Psoas muscle (tissue), 8 donors: ENCODE results near the gene NOXO1. TPM values are rescaled to one million over a fixed set of nuclear protein-coding genes. Genes with fewer than 3 reads are reported as not detected.
A peak's percentile ranks its signal among the peaks of the same experiment; 100 is the strongest.

Experiments used
- ATAC-seq, 4 donors: fragments of 200-7000 bp; cut with Tn5 transposase; one replicate each; pipeline ENCODE4 v1.9.1; 2020; ENCODE audit warnings: moderate library complexity in 3 of 4, mild to moderate bottlenecking in 2 of 4
- DNase-seq, 2 donors: peaks; one replicate each; pipeline ENCODE4 v3.0.0-alpha.2; 2020
- H3K27ac ChIP-seq: fragments of 200-600 bp; one replicate; pipeline ENCODE4 v1.8.0; 2022
- H3K27me3 ChIP-seq, 3 donors: fragments of 200-600 bp in 1 of 3; one replicate each; pipeline versions ENCODE4 v1.6.1 to v1.8.0; 2013 to 2022; ENCODE audit warnings: low read length in 2 of 3, mild to moderate bottlenecking in 2 of 3, moderate library complexity in 1 of 3; ENCODE audit not compliant: insufficient read depth in 3 of 3
- H3K36me3 ChIP-seq, 2 donors: fragments of 200-600 bp in 1 of 2; one replicate each; pipeline versions ENCODE4 v1.6.1 to v1.8.0; 2013 to 2022; ENCODE audit warnings: low read depth in 1 of 2, mild to moderate bottlenecking in 1 of 2, moderate library complexity in 1 of 2; ENCODE audit not compliant: insufficient read depth in 1 of 2
- H3K4me1 ChIP-seq: fragments of 200-600 bp; one replicate; pipeline ENCODE4 v1.8.0; 2022
- H3K4me3 ChIP-seq: fragments of 200-600 bp; one replicate; pipeline ENCODE4 v1.8.0; 2022; ENCODE audit warnings: mild to moderate bottlenecking
- H3K9me3 ChIP-seq: fragments of 200-600 bp; one replicate; pipeline ENCODE4 v1.8.0; 2022
- WGBS, 3 donors: extraction: QIAGEN DNeasy Blood & Tissue Kit; methylation state at CpG; one replicate each; pipeline versions ENCODE4 v1.1.6 to v1.1.7; 2013; 5-methylcytosine and 5-hydroxymethylcytosine counted together
- intact Hi-C, 2 donors: fragments of 100-400 bp; cut with DNase I; formaldehyde crosslinking; loops; one replicate each; pipeline versions ENCODE4 v1.11.0 to v1.14.2; 2022
- polyA plus RNA-seq, 3 donors: library from polyadenylated mRNA; stranded (reverse); fragments of 200-250 nt; gene quantifications; one replicate each; pipeline ENCODE4 v1.2.3, GENCODE V29; 2013
- total RNA-seq, 4 donors: library from RNA; stranded (reverse); fragmentation: NEBNext Ultra II Directional in 2 of 4; extraction: Animal tissue kit (Norgen Biotek cat#: 25700) in 2 of 4; gene quantifications; one replicate each; pipeline versions ENCODE4 v1.2.1 to v1.2.4, GENCODE V29; 2021 to 2023
- TF ChIP-seq, protein P1 (sequence below): fragments of 200-600 bp; IDR thresholded peaks from one replicate; pipeline ENCODE4 v1.8.0; 2022; ENCODE audit warnings: antibody characterized with exemption
- donor health status: healthy with polysubstance abuse.
- donor health status: DM: no; HTN: no; CAD: no; lungs with moderate emphysema.
- donor health status: Bipolar disorder and iron deficiency.
- donor health status: healthy.
- donor health status: DM: yes; HTN: yes; CAD: no.
- donor health status: DM: no; HTN: no; CAD: no.
- donor health status: DM: no; HTN: no; CAD: no.
- donor health status: DM: yes; HTN: yes; CAD: no.

NOXO1 gene
- total and polyA plus RNA-seq, 7 donors = 0.20 to 0.77 (median 0.33) TPM; not detected in 3

DNA sequence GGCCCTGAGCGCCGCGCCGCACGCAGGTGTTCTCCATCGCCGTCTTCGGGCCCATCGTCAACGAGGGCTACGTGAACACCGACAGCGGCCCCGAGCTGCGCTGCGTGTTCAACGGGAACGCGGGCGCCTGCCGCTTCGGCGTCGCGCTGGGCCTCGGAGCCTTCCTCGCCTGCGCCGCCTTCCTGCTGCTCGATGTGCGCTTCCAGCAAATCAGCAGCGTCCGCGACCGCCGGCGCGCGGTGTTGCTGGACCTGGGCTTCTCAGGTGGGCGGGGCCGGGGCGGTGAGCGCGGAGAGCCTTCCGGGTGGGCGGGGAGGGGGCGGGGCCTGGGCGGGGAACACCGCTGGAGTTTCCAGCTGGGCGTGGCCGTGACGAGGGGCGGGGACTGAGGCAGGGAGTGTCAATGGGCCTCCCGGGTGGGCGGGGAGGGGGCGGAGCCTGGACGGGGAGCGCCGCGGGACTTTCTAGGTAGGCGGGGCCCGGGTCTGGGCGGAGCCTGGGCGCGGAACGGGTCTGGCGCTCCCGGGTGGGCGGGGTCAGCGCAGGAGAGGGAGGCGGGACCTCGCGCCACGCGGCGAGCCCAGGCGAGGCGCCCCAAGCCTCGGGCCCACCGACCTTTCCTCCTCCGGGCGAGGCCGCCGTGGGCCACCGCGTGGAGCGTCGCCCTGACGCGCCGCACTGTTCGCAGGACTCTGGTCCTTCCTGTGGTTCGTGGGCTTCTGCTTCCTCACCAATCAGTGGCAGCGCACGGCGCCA lies 10.9 kb upstream of the NOXO1 start:
- H3K4me3 ChIP-seq = peak overlapping the region; percentile 62
- TF ChIP-seq, protein P1, sequence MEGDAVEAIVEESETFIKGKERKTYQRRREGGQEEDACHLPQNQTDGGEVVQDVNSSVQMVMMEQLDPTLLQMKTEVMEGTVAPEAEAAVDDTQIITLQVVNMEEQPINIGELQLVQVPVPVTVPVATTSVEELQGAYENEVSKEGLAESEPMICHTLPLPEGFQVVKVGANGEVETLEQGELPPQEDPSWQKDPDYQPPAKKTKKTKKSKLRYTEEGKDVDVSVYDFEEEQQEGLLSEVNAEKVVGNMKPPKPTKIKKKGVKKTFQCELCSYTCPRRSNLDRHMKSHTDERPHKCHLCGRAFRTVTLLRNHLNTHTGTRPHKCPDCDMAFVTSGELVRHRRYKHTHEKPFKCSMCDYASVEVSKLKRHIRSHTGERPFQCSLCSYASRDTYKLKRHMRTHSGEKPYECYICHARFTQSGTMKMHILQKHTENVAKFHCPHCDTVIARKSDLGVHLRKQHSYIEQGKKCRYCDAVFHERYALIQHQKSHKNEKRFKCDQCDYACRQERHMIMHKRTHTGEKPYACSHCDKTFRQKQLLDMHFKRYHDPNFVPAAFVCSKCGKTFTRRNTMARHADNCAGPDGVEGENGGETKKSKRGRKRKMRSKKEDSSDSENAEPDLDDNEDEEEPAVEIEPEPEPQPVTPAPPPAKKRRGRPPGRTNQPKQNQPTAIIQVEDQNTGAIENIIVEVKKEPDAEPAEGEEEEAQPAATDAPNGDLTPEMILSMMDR = no peak
- no peak overlapping the region for H3K27ac ChIP-seq
- H3K27me3 ChIP-seq = peaks cover 0 to 34% (median 20%) of the 10 kb centered on the region in 3 donors
- ATAC-seq = peak; percentile 92 to 94 (median 92)
- DNase-seq = peak; percentile 96 to 98
- H3K36me3 ChIP-seq = peaks cover 2 to 7% of the 10 kb centered on the region in 2 donors
- 3 to 4% (median 4%) methylated on average over 39 to 96 of the region's 96 CpGs for WGBS, 3 donors
- H3K9me3 ChIP-seq = no peaks in the 10 kb centered on the region
- peaks cover 17% of the 10 kb centered on the region for H3K4me1 ChIP-seq
- intact Hi-C loops = no loop called here

DNA sequence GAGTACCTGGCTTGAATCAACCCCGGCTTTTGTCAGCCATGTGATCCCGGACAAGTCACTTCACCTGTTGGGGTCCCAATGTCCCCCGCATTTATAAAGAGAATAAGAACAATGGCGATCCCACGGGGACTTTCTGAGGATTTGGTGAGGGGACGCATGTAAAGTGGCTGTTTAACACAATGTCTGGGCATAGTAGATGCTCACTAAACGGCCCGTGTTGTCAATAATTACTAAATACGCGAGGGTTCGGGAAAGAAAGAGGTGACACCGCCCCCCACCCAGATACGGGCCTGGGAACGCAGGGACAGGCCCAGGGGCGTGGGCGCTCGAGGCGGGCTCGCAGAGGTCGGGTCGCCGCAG lies 10.3 kb upstream of the NOXO1 start:
- ATAC-seq (no peak), DNase-seq (peak in 1 of 2 donors; percentile 10)
- intact Hi-C loops = no loop called here
- WGBS, 3 donors = 16 to 19% (median 18%) methylated on average over 20 to 22 of the region's 22 CpGs
- TF ChIP-seq, protein P1 = no peak
- Histone ChIP-seq H3K27me3 (peaks cover 0 to 34% (median 20%) of the 10 kb centered on the region in 3 donors), H3K4me1 (peaks cover 13% of the 10 kb centered on the region), H3K36me3 (peaks cover 0 to 8% of the 10 kb centered on the region in 2 donors), H3K4me3 (peak overlapping the region; percentile 62), H3K27ac (no peak overlapping the region), H3K9me3 (no peaks in the 10 kb centered on the region)

DNA sequence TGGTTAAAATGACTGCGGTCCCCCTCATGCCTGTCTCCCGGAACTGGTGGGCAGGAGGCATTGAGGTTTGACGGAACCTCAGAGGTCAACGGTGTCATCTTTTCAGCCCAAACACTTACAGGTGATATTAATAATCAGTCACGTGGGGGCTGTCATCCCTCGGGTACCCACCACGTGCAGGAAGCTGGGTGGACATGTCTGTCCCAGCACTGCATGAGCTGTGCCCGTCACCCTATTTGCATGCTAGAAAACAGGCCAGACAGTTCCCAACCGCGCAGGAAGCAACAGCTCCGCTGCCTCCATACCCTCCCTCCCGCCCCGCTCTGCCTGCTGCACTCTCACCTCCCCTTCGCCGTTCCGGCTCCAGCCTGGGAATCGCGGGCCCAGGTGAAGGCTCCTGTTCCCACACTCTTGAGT lies 9.9 kb upstream of the NOXO1 start:
- TF ChIP-seq, protein P1 = no peak
- no peaks in the 10 kb centered on the region for H3K9me3 ChIP-seq
- H3K4me3 ChIP-seq = peak overlapping the region; percentile 7
- DNase-seq (no peak), ATAC-seq (peak in 1 of 4 donors; percentile 7)
- 15 to 18% (median 18%) methylated on average over 17 to 18 of the region's 18 CpGs for WGBS, 3 donors
- H3K4me1 ChIP-seq = peaks cover 13% of the 10 kb centered on the region
- H3K27ac ChIP-seq = no peak overlapping the region
- intact Hi-C loops = no loop called here
- H3K27me3 ChIP-seq = peaks cover 0 to 34% (median 20%) of the 10 kb centered on the region in 3 donors
- H3K36me3 ChIP-seq = peaks cover 0 to 12% of the 10 kb centered on the region in 2 donors

DNA sequence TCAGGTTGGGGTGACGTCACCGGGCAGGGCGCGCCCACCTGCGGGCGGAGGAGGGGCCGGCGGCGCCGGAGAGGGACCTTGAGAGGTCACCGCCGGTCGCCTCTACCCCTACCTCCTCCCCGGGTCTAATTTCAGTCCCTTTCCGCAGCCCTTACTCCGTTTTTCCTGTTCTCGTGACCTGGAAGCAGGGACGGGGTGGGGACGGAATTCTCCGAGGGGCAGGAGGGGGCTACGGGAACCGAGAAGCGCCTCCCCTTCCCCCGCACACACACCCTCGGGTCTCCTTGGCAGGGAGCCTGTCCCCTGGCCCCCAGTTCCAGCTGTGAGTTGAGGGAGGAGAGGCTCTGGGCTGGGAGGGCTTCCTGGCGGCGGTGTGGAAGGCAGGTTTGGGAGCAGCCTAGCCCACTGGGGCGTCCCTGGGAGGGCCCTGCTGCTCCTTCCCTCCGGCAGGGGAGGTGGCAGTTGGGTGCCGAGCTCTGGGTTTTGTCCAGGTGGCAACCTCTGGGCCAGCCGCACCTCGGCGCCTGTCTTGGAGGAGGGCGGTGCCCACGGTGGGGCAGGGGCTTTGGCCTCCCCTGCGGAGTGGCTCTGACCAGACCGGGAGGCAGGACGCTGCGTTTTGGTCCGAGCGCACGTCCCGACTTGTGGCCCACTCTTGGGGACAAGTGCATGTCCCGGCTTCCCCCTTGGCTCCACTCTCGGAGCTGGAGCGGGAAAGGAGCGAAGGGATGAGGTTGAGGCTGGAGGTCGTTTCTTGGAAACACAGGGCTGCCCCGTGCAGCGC lies 9.3 kb upstream of the NOXO1 start:
- TF ChIP-seq, protein P1 = no peak
- Histone ChIP-seq H3K9me3 (no peaks in the 10 kb centered on the region), H3K36me3 (peaks cover 4 to 18% of the 10 kb centered on the region in 2 donors), H3K27me3 (peaks cover 0 to 34% (median 20%) of the 10 kb centered on the region in 3 donors), H3K4me1 (peaks cover 13% of the 10 kb centered on the region), H3K27ac (no peak overlapping the region), H3K4me3 (peak overlapping the region; percentile 1)
- intact Hi-C loops = no loop called here
- DNase-seq (no peak), ATAC-seq (no peak)
- 2 to 5% (median 4%) methylated on average over 31 to 50 of the region's 50 CpGs for WGBS, 3 donors
